Medulla oblongata (tissue), 1 donor: Measurements from ENCODE around the gene SMG5.
"Not testable (repeated sequence)": the region's sequence is repeated elsewhere in the genome, so short reads cannot be mapped to it uniquely, and the experiment has no call there.

Experiments used
- DNase-seq: peaks from one replicate; pipeline ENCODE4 v3.0.0-alpha.2; 2015; ENCODE audit errors: extremely low spot score

The SMG5 gene

DNA sequence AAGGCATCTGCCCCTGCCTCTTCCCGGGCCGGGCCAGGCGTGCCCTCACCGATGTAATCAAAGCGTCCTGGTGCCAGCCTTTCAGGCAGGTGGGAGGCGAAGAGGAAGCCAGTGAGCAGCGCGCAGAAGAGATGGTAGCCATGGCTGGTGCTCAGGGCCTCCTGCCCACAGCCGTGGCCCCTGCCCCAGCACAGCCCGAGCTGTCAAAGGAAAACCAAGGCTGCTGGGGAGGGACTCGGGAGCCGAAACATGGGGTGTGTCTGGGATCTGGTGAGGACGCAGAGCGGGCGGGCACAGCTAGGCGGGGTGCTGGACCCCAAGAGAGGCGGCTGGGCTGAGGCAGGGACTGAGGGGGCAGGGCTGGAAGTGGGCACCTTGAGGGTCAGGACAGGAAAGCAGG lies 37.9 kb downstream of the SMG5 start:
- no peak for DNase-seq

DNA sequence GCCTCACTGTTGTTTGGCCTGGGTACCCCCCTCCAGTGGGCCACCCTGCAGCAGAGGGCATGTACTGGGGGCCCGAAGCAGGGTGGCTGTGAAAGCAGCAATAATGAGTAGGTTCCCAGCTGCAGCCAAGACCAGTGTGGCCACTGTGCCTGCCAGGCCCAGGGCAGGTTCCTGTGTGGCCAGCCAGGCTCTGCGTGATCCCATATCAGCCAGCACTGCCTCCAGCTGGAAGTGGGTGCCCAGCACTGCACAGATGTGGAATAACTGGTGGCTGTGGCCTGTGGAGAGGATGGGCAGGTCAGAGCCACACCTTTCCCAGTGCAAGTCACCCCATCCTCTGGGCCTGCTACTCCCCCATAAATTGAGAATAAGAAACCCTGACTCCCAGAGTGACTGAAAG lies 38.5 kb downstream of the SMG5 start:
- DNase-seq: no peak

DNA sequence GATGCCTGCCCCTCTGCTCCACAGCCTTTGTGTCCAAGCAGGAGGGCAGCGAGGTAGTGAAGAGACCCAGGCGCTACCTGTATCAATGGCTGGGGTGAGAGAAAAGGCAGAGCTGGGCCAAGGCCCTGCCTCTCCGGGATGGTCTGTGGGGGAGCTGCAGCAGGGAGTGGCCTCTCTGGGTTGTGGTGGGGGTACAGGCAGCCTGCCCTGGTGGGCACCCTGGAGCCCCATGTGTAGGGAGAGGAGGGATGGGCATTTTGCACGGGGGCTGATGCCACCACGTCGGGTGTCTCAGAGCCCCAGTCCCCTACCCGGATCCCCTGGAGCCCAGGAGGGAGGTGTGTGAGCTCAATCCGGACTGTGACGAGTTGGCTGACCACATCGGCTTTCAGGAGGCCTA lies 39.9 kb downstream of the SMG5 start:
- DNase-seq: no peak

DNA sequence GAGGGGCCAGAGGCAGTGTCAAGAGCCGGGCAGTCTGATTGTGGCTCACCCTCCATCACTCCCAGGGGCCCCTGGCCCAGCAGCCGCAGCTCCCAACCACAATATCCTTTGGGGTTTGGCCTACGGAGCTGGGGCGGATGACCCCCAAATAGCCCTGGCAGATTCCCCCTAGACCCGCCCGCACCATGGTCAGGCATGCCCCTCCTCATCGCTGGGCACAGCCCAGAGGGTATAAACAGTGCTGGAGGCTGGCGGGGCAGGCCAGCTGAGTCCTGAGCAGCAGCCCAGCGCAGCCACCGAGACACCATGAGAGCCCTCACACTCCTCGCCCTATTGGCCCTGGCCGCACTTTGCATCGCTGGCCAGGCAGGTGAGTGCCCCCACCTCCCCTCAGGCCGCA lies 40.7 kb downstream of the SMG5 start, which contains the start of gene BGLAP:
Gene BGLAP (plus strand): TSS at position 259 of the 400 bp plus-strand sequence. CDS start 48 bp downstream, at position 307.
- no peak for DNase-seq

DNA sequence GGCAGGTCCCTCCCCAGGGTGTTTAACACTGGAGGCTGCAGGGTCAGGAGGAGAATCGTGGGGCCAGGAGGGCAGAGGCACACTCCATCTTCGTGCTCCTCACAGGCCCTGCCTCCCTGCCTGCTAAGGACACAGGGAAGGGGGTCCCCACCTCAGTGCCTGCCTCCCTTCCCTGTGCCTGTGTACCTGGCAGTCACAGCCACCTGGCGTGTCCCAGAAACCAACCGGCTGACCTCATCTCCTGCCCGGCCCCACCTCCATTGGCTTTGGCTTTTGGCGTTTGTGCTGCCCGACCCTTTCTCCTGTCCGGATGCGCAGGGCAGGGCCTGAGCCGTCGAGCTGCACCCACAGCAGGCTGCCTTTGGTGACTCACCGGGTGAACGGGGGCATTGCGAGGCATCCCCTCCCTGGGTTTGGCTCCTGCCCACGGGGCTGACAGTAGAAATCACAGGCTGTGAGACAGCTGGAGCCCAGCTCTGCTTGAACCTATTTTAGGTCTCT lies 41.3 kb downstream of the SMG5 start:
- no peak for DNase-seq

DNA sequence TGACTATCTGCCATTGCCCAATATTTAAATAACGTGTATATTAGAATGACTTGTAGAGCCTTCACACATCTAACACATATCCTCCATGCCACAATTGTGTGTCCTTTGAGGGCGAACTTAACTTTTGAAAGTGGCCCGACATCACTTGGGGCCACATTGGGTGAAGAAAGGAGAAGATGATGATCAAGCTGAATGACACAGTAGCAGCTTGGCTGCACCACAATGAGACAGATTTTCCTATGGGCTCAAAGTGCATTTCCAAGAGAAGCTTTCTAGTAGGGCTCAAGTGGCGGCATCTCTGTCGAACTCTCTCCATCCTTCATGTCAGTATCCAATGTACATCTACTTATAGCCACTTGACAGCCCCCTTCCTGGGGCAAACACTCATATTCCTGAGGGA lies 44.4 kb downstream of the SMG5 start:
- no peak for DNase-seq

DNA sequence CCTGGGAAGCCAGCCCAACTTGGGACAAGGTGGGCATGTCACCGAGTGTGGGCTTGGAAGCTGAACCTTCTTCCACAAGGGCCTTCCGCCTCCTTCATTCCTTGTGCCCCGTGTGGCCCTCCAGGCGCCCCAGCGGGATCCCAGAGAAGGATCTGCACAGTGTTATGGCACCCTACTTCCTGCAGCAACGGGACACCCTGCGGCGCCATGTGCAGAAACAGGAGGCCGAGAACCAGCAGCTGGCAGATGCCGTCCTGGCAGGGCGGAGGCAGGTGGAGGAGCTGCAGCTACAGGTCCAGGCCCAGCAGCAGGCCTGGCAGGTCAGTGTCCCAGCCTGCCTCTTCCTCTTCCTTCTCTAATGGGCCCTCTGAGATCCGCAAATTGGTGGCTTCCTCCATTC lies 46.5 kb downstream of the SMG5 start:
- DNase-seq: no peak

DNA sequence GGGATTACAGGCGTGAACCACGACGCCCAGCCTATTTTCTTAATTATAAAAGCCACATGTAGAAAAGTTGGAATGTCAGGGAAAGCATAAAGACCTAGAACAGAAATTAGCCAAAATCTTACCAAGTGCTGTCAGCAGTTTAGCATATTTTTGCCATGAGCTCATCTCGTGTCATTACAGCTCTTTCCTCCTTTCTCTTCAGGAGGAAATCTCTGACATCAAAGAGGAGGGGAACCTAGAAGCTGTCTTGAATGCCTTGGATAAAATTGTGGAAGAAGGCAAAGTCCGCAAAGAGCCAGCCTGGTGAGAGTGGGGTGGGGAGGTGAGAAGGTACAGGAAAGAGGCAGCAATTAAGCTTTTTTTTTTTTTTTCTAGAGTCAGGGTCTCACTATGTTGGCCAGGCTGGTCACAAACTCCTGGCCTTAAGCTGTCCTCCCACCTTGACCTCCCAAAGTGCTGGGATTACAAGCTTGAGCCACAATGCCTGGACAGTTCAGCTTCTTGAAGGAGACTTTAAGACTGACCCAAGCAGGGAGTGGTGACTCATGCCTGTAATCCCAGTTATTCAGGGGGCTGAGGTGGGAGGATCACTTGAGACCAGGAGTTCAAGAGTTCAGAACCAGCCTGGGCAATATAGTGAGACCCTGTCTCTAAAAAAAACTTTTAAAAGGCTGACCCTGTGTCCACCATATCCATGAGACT lies 49.0 kb downstream of the SMG5 start:
- no peak for DNase-seq

DNA sequence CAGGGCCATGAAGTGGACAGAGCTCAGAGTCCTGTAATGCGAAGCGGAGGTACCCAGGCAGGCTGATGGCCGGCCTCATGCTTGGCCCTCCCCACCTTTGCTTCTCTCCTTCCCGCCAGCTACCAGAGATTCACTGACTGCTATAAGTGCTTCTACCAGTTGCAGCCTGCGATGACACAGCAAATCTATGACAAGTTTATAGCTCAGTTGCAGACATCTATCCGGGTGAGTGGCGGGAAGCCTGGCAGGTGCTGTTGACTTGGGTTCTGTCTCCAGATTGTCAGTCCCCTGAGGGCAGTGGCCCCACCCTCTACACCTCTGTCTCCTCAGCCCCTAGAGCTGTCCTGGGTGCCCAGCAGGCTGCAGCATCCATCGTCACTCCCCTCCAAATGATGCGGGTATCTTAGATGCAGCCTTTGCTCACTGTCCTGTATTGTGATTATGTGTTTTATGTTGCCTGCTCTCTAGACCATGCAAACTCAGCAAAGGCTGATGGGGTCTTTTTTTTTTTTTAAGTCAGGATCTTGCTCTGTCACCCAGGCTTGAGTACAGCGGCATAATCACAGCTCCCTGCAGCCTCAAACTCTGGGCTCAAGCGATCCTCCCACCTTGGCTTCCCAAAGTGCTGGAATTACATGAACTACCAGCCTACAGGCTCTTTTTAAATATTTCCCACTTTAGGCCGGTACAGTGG lies 50.3 kb downstream of the SMG5 start:
- DNase-seq: no peak

DNA sequence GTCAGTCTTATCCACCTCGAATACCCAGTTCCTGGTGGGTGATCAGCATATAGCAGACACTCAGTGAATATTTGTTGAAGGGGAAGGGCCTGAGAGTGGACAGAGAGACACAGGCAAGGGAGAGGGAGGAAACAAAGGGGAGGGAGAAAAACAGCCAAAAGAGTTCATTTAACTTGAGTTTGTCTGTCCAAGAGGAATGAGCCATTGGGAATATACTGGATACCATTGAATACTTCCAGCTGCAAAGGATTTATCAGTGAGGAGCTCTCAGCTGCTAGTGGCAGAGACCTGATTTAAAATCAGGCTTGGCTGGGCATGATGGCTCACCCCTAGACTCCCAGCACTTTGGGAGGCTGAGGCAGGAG lies 52.2 kb downstream of the SMG5 start:
- DNase-seq: no peak

DNA sequence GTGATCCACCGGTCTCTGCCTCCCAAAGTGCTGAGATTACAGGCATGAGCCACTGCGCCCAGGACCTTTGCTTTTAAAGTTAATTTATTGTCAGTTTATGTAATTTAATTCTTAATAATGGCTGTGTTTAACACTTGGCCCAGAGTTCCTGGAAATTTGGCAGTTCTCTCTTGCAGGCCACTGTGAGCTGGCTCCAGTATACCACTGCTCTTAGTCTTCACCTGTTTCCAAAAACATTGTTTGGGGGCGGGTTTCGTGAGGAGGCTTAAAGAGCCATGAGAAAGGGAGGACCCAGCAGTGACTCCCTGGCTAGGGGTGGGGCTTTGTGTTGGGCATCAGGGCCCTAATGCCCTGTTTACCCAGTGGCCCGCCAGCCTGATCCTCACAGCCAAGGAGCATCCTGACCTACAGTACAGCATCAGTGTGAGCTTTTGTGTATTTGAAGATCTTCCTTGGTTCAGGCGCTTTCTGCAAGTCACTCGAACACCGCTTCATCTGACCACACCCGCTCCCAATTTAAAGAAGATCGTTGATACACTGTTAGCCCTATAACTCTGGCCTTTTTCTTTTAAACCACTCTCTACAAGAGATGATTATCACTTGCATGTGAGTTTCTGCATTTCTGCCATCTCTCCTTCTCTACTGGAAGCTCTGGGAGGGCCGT lies 52.7 kb downstream of the SMG5 start:
- DNase-seq: no peak

DNA sequence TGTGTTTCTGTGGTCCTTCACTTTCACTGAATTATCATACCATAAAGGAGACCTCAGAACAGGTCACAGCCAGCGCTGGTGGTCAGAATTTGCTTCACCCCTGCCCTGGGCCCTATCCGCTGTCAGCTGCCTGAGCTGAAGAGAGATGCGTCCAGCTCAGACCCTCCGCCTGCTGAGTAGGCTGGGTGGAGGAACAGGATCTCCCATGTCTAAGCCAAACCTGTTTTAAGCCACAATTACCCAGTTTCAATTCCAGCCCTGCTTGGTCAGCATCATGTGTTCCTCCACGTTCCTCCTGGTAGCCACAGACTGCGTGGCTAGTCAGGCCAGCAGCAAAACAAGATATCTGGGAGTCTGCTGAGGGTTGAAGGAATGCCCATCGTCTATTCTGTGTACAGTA lies 54.1 kb downstream of the SMG5 start:
- DNase-seq: peak; percentile 70

DNA sequence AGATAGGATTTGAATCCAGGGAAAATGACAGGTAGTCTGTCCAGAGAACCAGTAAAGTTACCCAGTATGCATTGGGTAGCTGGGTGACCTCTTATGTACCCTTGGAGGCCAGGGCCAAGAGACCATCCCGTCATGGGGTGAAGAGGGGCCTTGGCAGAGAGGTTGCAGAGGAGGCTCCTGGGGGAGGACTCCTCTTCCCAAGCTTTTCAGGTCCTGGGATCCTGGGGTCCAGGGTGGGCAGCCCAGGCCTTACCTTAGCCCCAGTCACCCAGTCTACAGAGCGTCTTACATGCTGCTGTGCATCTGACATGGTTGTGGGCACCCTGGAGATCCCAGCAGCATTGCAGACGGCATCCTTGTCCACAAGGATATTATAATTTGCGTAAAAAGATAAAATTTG lies 55.8 kb downstream of the SMG5 start:
- no peak for DNase-seq

DNA sequence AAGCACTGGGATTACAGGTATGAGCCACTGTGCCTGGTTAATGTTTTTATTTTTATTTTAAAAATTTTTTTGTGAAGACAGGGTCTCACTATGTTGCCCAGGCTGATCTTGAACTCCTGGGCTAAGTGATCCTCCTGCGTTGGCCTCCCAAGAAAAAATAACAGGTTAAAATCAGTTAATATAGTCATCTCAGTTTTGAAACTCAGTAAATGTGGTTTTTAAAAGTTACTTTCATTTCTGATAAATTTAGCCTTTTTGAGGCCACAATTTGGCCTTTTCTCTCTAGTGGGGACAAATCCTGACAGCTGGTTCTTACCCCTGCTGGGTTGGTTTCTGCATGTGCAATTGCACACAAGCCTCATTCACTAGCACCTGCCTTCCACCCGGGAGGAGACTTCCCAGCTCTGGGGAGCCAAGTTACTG lies 56.5 kb downstream of the SMG5 start:
- no peak for DNase-seq

DNA sequence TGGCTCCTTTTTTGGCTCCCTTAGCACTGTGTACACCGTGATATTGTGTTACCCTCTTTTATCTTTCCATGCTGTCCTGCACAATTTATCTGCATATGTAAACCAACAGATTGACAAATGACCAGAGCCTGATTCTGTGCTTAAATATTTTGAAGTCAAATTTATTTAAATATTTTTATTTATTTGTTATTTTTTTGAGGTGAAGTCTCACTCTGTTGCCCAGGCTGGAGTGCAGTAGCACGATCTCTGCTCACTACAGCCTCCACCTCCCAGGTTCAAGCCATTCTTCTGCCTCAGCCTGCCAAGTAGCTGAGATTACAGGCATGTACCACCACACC lies 57.0 kb downstream of the SMG5 start:
- no peak for DNase-seq

DNA sequence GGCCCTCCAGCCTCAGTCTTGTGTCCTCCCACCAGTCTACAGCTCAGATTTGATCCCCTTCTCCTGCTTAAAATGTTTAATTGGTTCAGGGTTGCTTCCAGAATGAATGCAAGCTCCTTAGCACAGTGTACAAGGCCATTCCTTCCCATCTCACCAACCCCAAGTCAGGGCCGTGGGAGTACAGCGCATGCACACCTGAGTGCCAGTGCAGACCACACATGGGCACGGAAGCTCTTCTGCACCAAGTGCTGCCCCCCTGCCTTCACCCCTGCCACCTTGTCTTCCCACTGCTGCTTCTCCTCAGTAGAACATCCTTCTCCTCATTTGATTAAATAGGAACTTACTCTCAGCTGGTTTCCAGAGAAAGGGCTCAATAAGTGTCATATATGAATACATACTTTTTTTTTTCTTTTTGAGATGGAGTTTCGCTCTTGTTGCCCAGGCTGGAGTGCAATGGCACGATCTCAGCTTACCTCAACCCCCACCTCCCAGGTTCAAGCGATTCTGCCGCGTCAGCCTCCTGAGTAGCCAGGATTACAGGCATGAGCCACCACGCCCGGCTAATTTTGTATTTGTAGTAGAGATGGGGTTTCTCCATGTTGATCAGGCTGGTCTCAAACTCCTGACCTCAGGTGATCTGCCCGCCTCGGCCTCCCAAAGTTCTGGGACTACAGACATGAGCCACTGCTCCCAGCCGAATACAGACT lies 60.5 kb downstream of the SMG5 start:
- DNase-seq: no peak

DNA sequence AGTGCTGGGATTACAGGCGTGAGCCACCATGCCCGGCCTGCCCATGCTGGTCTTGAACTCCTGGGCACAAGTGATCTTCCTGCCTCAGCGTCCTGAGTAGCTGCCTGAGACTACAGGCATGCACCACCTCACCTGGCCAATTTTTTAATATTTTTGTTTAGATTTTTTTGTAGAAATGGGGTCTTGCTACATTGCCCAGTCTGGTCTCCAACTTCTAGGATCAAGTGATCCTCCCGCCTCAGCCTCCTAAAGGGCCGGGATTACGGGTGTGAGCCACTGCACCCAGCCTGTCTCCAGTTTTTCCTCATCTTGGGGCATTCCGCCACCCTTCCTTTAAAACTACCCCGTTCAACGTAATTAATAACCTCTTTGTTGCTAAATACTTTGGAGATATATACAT lies 62.4 kb downstream of the SMG5 start:
- no peak for DNase-seq

DNA sequence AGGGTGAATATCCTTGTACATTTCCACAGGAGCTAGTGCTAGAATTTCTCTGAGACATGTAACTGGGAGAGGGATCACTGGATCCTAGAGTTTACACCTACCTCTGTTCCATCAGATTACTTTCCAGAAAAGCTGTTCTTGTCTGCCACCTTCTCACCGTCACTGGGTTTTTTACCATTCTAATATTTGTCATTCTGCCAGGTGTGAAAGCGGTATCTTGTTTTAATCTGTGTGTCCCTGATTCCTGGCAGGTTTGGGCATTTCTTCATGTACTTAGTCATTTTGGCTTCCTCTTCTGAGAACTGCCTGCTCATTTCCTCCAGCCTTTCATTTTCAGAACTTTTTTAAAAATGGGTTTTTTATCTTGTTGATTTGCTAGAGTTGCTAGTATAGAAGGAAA lies 64.8 kb downstream of the SMG5 start:
- DNase-seq: no peak

DNA sequence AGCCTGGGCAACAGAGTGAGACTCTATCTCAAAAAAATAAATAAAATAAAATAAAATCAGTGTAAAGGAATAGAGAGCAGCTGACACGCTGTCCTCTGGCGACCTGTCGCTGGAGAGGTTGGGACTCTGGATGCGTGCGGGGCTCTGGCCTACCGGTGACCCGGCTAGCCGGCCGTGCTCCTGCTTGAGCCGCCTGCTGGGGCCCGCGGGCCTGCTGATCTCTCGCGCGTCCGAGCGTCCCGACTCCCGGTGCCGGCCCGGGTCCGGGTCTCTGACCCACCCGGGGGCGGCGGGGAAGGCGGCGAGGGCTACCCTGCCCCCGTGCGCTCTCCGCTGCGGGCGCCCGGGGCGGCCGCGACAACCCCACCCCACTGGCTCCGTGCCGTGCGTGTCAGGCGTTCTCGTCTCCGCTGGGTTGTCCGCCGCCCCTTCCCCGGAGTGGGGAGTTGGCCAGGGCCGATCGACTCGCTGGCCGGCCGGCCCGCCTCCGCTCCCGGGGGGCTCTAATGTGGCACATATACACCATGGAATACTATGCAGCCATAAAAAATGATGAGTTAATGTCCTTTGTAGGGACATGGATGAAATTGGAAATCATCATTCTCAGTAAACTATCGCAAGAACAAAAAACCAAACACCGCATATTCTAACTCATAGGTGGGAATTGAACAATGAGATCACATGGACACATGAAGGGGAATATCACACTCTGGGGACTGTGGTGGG lies 66.1 kb downstream of the SMG5 start:
- not testable (repeated sequence) for DNase-seq

DNA sequence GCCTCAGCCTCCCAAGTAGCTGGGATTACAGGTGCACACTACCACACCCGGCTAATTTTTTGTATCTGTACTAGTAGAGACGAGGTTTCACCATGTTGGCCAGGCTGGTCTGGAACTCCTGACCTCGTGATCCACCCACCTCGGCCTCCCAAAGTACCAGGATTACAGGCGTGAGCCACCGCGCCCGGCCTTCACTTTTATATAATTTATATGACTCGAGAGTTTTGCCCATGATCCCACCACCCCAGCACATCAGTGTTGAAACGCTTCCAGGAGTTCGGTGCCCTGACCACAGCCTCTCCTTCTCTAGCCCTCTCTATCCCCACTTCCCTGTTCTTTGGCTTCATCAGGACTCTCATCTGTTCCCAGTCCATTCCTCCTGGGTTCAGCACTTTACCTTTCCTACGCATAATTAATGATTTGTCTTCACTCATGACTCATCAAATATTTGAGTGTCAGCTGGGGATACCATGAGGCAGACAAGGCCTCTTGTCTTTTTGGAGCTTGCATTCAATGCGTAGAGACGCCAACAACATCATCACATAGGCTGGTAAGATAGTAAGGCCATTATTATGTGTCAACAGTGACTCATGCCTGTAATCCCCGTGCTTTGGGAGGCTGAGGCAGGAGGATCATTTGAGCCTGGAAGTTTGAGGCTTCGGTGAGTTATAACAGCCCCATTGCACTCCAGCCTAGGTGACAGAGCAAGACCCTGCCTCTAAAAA lies 68.4 kb downstream of the SMG5 start:
- DNase-seq: no peak

DNA sequence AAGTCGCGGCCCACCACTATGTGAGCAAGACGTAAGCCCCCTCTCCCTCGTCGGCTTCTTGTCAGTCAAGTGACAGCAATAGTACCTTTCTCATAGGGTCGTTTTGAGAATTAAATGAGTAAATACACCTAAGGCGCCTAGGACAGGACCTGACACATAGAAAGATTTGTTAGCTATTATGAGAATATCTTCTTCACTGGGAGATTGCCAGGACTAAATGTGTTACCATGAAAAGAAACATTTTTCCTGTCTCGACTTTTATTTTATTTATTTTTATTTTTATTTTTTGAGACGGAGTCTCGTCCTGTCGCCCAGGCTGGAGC lies 69.0 kb downstream of the SMG5 start:
- no peak for DNase-seq
